Activated naive CD4-positive, alpha-beta T cell (primary cell): ENCODE measurements around the gene VPS13C.

Experiments
- DNase-seq, 4 experiments: peaks; one replicate each; lab custom pipeline; 2025; lab: John Stamatoyannopoulos, UW

VPS13C gene

DNA sequence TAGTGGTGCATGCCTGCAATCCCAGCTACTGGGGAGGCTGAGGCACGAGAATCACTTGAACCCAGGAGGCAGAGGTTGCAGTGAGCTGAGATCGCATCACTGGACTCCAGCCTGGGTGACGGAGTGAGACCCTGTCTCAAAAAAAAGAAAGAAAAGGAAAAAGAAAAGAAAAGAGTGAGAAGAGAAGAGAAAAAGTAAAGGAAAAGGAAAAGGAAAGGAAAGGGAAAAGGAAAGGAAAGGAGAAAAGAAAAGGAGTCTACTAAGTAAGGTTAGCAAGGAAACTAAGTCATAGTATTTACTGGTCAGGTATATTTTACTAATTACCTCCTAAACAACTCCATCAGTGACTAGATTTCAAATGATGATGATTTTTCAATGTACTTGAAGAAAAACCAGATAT is 198.3 kb downstream of the VPS13C start:
- no peak for DNase-seq

DNA sequence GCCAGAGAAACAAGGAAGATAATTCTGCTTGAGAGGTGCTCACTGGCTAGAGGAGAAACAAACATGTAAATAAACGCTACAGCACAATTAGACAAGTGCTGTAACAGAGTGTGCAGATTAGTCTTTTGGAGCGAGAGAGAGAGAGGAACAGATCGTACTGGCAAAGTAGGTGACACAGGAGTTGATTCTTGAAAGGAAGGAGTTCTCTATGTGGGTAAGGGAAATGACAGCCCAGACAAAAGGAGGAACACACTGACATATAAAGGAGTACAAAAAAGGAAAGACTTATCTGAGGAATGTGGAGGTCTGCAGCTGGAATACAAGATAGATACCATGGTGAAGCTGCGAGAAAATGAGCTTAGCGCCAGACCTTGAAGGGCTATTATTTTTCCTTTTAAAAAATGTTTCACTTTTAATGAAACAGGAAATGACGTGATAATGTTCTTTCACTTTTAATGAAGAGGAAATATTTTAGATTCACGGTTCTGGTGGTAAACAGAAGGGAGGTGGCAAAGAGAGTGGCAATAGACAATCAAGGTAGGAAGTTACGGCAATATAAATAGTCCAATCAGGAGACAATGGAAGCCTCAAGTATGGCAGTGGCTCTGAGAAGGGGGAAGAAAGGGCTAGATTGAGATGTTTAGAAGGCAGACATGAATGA is 202.9 kb downstream of the VPS13C start:
- no peak for DNase-seq

GRCh38 chr15:61856295-61856694 is 204.0 kb downstream of the VPS13C start:
- no peak for DNase-seq

DNA sequence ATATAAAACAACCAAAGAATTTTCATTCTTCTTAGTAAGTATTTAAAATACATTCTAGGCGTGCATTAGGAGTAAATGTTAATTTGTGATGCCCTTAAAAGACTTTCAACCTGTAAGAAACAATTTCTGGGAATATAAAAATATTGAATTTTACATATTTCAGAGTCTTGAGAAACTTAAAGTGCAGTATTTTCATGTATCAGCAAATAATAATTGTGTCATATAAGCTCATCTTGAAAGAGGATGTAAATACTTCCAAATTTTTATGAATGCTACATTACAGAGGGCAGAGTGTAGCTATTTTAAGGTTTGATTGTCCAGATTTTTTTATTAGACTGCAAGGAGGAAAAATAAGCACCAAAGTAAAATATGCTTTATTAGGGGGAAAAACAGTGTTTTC is 207.1 kb downstream of the VPS13C start:
- no peak for DNase-seq

- DNase-seq, result no peak
Measured at GRCh38 chr15:61851955-61852354, 208.3 kb downstream of the VPS13C start.

DNA sequence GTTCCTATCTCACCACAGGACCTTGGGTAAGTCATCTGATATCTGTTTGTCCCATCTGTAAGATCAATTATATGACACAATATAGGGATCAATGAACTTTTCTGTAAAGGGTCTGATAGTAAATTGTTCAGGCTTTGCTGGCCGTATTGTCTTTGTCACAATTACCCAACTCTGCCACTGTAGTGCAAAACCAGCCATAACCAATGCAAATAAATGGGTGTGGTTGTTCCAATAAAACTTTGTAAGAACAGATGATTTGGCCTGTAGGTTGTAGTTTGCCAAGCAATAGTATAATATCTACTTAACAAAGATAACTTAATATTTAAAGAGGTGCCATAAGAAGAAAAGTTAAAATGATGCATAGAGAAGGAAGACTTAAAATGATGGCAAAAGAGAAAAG is 210.8 kb downstream of the VPS13C start:
- DNase-seq, result no peak

GRCh38 chr15:61841466-61841865 is 218.8 kb downstream of the VPS13C start:
- no peak for DNase-seq

GRCh38 chr15:61840090-61840489 is 220.2 kb downstream of the VPS13C start:
- no peak for DNase-seq

DNA sequence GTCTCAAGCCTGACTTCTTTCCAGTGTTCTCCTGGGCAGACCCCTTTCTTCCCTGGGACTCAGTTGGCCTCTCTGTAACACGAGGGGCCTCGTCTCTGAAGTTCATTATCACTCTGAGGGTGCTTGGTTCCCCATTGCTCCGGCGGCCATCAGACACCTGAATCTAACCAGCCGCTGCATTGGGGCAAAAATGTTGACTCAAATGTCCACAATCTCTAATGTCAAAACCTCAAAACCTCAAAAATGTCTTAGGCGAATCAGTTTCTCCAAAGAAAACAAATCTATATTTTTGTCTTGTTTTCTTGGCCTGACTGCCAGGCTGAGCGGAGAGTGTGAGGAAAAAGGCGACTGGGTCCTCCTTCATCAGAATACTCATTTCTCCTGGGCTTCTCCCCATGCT is 220.7 kb downstream of the VPS13C start:
- DNase-seq, result no peak

GRCh38 chr15:61835496-61836106 is 224.6 kb downstream of the VPS13C start:
- DNase-seq, result peak in 3 of 4 experiments; percentile 7 to 27 (median 22)

GRCh38 chr15:61835029-61835428 is 225.2 kb downstream of the VPS13C start:
- no peak for DNase-seq

DNA sequence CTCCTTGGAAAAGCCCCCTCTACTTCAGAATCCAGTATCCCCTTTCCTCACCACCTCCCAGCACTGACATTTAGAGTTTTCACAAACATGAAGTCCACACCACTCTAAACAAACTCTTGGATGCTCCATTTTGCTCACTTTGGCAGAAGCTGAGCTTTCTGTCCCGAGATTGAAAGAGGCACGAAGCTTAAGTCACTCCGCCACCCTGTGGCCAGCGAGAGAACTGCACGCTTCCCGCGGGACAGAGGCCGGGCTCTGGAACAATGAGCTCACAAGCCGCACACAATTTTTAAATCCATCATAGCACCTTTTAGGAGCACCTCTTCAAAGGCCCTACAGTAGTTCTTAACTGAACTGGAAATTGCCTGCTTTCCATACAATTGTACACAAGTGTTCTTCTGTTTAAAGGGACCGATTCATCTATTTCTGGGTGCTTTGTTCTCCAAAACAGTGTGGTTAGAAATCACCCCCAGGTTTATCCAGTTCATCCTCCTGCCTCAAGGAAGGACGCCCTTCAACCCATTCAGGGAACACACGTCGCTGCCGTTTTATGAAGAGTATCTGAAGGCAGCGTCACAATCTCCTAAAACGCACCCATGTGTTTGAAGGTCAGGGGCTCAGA is 226.1 kb downstream of the VPS13C start:
- peak; percentile 51 to 65 (median 58) for DNase-seq

DNA sequence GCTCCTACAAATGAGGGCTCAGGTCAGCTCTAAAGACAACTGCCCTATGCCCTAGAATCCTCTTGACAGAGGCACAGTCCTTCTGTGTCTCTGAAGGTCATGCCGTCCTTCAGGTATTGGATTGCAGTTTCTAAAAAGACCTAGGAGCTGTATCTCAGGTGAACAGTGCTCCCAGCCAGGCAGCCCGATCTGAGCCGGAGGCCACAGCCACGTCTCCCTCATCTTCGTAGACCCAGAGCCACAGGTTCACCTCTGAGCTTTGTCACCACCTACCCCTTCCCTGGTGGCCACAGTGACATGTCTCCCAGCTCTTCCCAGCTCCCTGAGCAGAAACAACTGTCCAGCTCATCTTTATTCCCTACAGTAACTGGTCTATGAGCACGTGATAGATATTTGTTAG is 228.0 kb downstream of the VPS13C start:
- no peak for DNase-seq

GRCh38 chr15:61831505-61831921 is 228.7 kb downstream of the VPS13C start:
- no peak for DNase-seq

GRCh38 chr15:61830536-61831330 is 229.5 kb downstream of the VPS13C start:
- DNase-seq, result no peak

DNA sequence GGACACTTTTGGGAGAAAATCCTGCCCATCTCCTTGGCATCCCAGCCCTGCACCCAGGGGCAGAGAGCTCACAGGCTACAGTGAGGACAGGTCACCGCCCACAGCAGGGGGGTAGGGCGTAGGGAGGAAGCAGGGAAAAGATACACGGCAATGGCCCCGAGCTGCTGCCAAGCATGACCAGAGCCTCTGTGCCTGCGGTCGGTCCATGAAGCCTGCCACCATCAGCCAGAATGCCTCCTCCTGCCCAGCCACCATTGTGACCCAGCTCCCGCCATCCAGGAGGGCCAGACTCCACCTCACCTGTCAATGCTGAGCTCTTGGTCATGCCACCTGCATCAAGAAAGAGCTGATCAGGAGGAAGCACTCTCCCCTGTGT is 230.7 kb downstream of the VPS13C start:
- no peak for DNase-seq

- DNase-seq, result no peak
Measured at GRCh38 chr15:61828860-61829513, 231.3 kb downstream of the VPS13C start.

DNA sequence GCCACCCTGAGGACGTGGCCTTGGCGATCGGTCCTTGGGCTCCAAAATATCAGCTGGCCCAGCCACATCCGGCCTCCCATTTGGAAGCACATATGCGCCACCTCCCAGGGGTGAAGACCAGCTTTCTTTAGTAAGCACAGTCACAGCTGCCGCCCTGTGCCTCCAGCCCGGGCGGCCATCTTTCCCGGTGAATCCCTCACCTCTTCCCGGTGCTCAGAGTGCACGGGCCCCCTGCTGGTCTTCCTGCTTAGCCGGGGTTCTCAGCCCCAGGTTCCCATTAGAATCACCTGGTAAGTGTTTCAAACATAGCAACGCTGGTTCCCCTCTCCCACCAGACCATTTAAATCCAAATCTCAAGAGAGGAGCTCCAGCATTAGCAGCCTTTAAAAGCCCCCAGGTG is 232.2 kb downstream of the VPS13C start:
- DNase-seq, result no peak

- no peak for DNase-seq
Measured at GRCh38 chr15:61827131-61827530, 233.1 kb downstream of the VPS13C start.

DNA sequence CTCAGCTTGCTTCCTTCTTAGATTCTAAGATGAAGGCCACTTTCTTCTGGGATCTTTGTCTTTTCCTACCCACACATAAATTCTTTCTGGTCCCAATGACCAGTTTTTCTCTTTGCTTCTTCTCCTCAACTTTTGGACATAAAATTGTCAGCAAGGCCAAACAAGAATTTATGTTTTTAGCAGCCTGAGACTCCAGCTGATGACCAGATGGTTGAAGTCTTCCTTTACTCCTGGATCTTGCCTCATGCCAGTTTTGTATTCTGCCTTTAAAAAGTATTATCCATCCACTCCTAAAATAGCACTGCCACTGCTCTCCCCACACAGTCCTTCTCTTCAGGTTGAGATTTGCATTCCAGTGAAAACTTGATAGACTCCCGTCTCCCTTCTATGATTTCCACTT is 236.0 kb downstream of the VPS13C start:
- DNase-seq, result no peak

DNA sequence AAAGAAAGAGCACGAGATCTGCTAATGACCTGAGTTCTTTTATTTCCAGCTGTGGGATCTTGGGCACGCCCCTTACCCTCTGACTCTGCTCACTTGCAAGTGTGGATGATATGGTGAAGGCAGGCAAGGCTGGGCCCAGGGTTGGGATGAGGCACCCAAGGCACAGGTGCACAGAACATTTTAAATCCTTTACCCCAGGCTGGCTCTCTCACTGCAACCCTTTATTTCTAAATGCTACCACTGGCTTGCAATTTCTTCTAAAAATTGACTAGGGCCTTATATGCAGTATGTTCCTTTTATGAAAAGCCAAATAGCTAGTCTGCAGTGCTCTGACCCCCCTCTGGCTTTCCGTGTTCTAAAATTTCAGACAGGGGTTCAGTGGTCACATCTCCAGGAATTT is 237.7 kb downstream of the VPS13C start:
- DNase-seq, result no peak

DNA sequence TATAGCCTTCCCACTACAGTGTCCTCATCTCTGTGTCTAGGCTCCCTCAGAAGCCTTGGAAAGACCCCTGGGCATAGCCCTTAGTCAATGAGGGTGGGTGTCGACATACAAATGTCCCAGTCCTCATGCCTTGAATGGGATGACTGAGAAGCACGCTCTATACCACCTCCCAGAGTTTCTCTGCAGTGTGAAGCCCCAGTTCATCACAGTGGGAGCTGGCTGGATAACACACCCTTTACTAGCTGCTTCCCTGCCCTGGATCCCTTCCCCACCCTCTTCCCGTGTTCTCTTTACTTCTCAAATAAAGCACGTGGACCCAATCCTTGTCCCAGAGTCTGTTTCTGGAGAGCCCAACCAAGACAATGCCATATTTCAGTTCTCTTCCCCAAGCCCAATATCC is 239.3 kb downstream of the VPS13C start:
- no peak for DNase-seq
